AG09309 (cell line): ENCODE data around the gene HLA-G.

Source experiments
- DNase-seq: peaks from one replicate; pipeline ENCODE4 v3.0.0-alpha.2; 2010; ENCODE audit warnings: low read depth
- H3K4me3 ChIP-seq: 2 replicates; pipeline ENCODE4 v1.5.1; 2011; ENCODE audit warnings: mild to moderate bottlenecking, low read depth, low read length, moderate library complexity; ENCODE audit not compliant: control insufficient read depth
- TF ChIP-seq, protein P1 (sequence below): IDR thresholded peaks from 2 replicates; pipeline ENCODE4 v1.5.1; 2011; ENCODE audit warnings: mild to moderate bottlenecking, low read depth, low read length, inconsistent platforms; ENCODE audit not compliant: insufficient read depth, control insufficient read depth; ENCODE audit errors: missing control alignments

HLA-G gene

DNA sequence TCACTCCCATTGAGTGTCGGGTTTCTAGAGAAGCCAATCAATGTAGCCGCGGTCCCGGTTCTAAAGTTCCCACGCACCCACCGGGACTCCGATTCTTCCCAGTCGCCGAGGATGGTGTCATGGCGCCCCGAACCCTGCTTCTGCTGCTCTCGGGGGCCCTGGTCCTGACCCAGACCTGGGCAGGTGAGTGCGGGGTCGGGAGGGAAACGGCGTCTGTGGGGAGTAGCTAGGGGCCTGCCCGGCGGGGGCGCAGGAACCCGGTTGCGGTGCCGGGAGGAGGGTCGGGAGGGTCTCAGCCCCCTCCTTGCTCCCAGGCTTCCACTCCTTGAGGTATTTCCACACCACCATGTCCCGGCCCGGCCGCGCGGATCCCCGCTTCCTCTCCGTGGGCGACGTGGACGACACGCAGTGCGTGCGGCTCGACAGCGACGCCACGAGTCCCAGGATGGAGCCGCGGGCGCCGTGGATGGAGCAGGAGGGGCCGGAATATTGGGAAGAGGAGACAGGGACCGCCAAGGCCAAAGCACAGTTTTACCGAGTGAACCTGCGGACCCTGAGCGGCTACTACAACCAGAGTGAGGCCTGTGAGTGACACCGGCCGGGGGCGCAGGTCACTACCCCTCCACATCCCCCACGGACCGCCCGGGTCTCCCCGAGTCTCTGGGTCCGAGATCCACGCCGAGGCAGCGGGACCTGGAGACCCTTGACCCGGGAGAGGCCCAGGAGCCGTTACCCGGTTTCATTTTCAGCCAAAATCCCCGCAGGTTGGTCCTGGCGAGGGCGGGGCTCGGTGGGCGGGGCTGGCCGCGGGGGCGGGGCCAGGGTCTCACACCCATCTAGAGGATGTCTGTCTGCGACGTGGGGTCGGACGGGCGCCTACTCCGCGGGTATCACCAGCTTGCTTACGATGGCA is 35.2 kb upstream of the HLA-G start:
- no peak for DNase-seq
- peak overlapping the region; percentile 49 for H3K4me3 ChIP-seq
- TF ChIP-seq, protein P1, sequence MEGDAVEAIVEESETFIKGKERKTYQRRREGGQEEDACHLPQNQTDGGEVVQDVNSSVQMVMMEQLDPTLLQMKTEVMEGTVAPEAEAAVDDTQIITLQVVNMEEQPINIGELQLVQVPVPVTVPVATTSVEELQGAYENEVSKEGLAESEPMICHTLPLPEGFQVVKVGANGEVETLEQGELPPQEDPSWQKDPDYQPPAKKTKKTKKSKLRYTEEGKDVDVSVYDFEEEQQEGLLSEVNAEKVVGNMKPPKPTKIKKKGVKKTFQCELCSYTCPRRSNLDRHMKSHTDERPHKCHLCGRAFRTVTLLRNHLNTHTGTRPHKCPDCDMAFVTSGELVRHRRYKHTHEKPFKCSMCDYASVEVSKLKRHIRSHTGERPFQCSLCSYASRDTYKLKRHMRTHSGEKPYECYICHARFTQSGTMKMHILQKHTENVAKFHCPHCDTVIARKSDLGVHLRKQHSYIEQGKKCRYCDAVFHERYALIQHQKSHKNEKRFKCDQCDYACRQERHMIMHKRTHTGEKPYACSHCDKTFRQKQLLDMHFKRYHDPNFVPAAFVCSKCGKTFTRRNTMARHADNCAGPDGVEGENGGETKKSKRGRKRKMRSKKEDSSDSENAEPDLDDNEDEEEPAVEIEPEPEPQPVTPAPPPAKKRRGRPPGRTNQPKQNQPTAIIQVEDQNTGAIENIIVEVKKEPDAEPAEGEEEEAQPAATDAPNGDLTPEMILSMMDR, result peak; percentile 64

DNA sequence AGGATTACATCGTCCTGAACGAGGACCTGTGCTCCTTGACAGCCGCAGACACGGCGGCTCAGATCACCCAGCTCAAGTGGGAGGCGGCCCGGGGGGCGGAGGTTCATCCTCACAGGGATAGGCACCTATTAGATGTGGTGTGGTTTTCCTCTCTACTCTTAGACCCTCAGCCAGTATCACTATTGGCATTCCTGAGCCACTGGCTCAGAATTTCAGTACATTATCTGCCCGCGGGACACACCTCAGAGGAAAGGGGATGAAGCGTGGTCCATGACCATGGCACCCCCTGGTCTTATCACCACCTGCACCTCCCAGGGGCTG is 34.6 kb upstream of the HLA-G start:
- H3K4me3 ChIP-seq, result peak overlapping the region; percentile 49

DNA sequence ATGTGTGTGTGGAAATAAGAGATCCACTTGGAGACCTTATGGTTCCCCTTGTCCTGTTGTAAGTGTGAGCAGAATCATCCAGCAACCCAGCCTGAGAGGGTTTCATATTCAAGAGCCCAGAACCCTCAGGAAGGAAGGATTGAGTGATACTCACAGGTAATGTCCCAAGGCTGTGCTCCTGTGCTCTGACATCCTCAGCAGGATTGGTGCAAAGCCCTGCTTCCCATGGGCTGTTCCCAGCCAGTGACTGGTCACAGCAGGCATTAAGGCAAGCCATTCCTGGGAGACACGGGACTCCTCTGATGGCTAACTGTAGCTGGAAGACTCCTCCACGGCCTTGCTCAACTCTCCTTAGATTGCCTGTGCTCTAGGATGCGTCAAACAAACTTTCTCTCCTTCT is 33.8 kb upstream of the HLA-G start:
- H3K4me3 ChIP-seq, result no peak overlapping the region
- TF ChIP-seq, protein P1, result no peak
- DNase-seq, result no peak

More for the DNA sequence above, 34.6 kb upstream of the HLA-G start:
- TF ChIP-seq, protein P1, result no peak
- DNase-seq, result no peak

DNA sequence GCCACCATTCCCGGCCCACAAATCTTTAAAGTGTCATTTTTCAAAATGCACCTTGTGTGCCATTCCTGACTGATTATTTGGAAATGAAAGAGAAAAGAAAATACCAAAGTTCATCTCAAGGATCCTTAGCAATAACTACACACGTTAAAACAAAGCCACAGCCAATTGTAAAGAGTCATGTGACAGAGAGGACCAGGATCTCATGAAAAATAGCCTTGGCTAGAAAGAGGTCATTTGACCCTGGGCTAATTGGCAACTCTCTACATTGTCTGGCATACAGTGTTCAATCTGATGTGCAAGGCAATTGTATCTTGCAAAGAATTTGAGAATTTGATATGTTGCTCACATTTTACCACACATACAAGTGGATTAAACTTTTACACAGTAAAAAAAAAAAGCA is 31.6 kb upstream of the HLA-G start:
- DNase-seq, result no peak
- TF ChIP-seq, protein P1, result no peak
- no peak overlapping the region for H3K4me3 ChIP-seq

DNA sequence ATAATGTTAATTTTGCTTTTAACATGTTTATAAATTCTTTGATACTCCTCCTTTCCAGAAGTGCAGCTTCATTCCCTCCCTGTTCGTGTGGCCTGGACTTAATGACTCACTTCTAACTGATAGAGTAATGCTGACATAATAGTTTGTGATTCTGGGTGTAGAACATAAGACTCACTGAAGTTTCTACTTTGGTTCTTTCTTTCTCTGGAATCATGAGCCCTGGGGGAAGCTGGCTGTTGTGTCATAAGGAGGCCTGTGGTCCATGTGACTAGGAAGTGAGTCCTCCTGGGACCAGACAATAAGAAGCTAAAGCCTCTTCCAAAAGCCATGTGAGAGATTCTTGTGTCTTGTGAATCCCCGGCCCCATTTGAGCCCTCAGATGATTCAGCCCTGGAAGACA is 30.5 kb upstream of the HLA-G start:
- TF ChIP-seq, protein P1, result no peak
- no peak overlapping the region for H3K4me3 ChIP-seq
- DNase-seq, result peak; percentile 2

DNA sequence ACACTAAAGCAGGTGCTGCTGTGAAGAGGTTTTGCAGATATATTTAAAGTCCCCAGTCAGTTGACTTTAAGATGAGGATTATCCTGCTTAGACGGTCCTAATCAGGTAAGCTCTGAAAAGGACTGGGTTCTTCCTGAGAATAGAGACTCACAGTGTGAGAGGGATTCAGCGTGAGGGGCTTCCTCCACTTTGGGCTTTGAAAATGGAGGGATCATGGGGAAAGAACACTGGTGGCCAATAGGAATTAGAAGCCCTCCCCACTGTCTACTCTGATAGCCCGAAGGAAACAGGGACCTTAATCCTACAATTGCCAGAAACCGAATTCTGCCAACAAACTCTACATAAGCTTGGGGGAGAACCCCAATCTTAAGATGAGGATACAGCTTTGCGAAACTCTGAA is 29.7 kb upstream of the HLA-G start:
- no peak for DNase-seq
- H3K4me3 ChIP-seq, result no peak overlapping the region
- TF ChIP-seq, protein P1, result no peak
